Suprapubic skin (tissue), 4 donors: ENCODE results near the gene GPD1.

Experiments used
- CTCF ChIP-seq, 2 donors: fragments of 200-600 bp in 1 of 2; fragments of 450-650 bp in 1 of 2; sonication (generic) in 1 of 2; IDR thresholded peaks; one replicate each; pipeline ENCODE4 v1.5.1; 2016 to 2019; ENCODE audit warnings: antibody characterized with exemption in 2 of 2, mild to moderate bottlenecking in 1 of 2, moderate library complexity in 1 of 2
- EP300 ChIP-seq: sonication (generic); formaldehyde crosslinking; IDR thresholded peaks from one replicate; pipeline ENCODE4 v1.6.1; 2017; ENCODE audit warnings: antibody characterized with exemption
- POLR2A ChIP-seq, 2 donors: fragments of 450-650 bp; IDR thresholded peaks; one replicate each; pipeline ENCODE4 v1.6.1; 2017; ENCODE audit warnings: antibody characterized with exemption in 2 of 2, mild to moderate bottlenecking in 2 of 2, moderate library complexity in 2 of 2
- POLR2AphosphoS5 ChIP-seq, 3 donors: sonication (generic); formaldehyde crosslinking; IDR thresholded peaks; one replicate each; pipeline ENCODE4 v1.6.1; 2017; ENCODE audit warnings: antibody characterized with exemption in 3 of 3

DNA sequence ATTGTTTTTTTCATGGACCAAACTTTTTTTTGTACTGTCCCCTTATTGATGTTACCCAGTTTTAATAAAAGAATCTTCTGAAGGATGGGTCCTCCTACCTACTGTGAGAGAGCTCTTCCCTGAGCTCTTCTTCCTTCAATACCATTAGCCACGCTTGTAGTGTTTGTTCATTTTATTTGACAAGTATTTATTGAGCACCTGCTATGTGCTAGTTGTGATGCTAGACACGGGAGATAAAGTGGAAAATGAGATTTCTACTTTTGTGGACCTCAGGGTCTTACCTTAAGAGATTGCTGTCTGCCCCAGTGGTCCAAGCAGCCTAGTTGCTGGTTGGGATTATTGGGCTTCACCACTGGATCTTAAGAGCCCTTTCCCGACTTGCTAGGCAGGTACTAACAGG, 3.2 kb upstream of the GPD1 start:
- TF ChIP-seq EP300 (no peak), CTCF (IDR thresholded peaks at IDR 0.05) (no peak), POLR2A (IDR thresholded peaks at IDR 0.05) (no peak), POLR2AphosphoS5 (IDR thresholded peaks at IDR 0.05) (no peak)
